Right forelimb (tissue), 1 donor: ENCODE measurements around the gene NOP9.
"Not testable (repeated sequence)": the region's sequence is repeated elsewhere in the genome, so short reads cannot be mapped to it uniquely, and the experiment has no call there.

Source experiments
- DNase-seq: peaks from one replicate; pipeline ENCODE4 v3.0.0-alpha.2; 2018

The NOP9 gene

GRCh38 chr14:24310646-24311604 is 11.3 kb downstream of the NOP9 start, which contains the start of gene LTB4R:
Gene LTB4R, plus strand, starts transcription at chr14:24311502. Its CDS starts 4,150 bp downstream, at chr14:24315652.
- peak; percentile 83 for DNase-seq

DNA sequence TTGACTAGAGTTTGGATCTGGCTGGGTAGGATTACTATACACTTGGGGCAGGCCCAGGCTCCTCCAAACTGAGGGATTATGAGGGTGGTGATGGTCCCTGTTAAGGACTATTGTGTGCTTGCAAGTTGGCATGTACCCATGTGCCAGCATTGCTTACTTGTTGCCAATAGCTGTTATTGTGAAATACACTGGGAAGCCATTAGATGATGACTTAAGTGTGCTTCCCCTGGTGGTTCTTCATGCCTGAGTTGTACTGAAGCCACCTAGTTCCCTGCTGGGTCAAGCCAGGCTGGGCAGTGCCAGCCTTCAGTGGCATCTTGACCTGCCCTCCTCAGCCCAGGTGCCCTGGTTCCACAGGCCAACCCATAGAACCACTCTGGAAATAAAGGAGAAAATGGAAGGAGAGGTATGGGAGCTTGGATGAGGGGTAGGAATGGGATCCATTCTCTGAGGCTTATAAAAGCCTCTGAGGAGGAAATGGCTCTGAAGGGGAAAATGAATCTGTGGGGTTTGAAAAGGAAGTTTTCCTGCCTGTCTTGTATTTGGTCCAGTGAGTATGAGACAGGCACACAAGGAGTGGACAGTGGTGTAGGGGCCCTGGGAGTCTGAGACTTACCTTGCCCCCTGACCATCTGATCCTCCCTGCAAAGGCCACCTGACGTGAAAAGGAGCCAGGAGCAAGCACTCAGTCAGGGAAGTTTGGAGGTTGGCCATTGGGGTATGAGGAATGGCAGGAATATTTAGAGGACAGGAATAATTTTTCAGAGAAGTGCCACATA is 12.4 kb downstream of the NOP9 start:
- DNase-seq: no peak

DNA sequence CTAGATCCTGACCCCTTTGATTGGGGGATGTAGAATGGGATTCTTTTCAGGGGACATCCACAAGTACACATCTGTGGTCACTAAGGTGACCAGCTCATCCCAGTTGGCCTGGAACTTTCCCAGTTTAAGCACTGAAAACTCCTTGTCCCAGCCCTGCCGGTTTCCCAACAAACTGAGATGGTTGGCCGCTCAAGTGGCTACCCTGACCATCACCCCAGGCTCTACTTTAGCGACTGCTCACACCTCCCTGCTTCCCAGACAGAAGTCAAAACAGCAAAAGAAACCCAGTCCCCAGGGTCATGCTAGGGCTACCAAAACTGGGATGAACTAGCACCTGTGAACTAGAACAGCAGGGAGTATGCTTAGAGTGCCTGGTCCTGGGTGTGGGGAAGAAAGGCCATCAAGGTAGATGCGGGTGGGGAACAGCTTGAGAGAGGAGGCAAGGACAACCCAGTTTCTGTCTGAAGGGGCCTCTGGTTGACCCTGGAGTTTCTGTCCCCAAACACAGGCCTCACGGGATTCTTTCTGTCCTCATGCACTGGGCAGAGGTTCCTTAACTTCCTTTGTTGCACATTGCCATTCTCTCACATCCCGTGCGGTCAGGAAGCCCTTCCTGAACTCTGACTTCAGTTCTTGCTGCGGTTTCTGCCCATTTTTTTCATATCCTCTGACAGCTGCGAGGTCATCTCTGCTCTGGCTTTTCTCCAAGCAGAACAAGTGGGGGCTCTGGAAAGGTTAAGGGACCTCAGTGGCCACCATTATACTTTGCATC is 13.3 kb downstream of the NOP9 start:
- no peak for DNase-seq

DNA sequence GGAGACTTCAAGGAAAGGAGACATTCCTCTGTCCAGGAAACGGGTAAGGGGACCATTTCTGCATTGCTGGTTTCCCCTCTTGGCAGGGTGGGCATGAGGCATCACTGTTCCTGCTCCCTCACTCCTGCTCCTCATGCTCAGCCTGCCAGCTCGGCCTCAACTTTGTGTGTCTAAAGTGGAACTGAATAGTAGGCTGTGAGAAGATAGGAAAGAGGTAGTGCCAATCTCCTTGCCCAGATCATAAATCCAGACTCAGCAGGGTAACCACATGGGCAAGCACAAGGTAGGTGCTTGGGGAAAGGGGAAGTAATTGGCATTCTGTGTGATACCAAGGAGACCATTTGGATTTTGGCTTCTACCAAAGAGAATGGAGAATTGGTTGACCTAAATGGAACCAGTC is 14.3 kb downstream of the NOP9 start:
- DNase-seq: no peak

DNA sequence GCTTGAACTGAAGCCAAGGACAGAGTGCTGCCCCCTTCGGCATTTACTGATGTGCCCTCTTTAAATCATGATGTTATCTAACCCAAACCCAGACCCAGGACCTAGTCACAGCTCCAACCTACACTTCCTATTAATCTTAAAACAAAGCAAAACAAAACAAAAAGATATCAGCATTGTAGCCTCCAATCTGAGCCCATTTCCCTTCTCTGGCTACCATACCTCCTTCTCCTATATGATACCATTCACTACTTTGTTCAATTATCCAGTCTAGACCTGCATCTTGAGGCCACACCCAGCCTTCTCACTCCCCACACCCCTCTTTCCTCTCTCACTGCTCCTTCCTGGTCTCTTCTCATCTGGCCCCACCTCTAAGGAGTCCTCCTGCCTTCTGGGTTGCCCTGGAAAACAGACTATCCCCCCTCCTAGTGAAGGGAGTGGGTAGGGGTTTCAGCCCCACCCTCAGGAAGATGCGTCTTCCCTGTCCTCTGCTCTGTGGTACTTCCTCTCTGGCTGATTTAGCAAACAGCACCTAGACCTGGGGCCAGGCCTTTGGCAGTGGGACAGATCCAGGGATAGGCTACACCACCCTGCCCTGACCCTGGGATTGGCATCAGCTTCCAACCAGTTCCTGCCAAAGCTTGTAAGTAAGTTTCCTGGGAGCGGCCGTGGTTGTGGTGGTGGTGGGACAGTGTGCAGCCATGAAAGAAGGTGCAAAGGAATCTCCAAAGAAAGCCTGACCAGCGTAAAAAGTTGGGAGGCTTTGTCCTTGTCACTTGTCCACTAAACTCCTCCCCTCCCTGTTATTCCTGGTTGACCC is 14.9 kb downstream of the NOP9 start:
- DNase-seq: no peak

GRCh38 chr14:24315243-24315806 is 15.7 kb downstream of the NOP9 start:
- no peak for DNase-seq

DNA sequence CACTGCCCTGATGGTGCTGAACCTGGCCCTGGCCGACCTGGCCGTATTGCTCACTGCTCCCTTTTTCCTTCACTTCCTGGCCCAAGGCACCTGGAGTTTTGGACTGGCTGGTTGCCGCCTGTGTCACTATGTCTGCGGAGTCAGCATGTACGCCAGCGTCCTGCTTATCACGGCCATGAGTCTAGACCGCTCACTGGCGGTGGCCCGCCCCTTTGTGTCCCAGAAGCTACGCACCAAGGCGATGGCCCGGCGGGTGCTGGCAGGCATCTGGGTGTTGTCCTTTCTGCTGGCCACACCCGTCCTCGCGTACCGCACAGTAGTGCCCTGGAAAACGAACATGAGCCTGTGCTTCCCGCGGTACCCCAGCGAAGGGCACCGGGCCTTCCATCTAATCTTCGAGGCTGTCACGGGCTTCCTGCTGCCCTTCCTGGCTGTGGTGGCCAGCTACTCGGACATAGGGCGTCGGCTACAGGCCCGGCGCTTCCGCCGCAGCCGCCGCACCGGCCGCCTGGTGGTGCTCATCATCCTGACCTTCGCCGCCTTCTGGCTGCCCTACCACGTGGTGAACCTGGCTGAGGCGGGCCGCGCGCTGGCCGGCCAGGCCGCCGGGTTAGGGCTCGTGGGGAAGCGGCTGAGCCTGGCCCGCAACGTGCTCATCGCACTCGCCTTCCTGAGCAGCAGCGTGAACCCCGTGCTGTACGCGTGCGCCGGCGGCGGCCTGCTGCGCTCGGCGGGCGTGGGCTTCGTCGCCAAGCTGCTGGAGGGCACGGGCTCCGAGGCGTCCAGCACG is 16.4 kb downstream of the NOP9 start:
- no peak for DNase-seq

DNA sequence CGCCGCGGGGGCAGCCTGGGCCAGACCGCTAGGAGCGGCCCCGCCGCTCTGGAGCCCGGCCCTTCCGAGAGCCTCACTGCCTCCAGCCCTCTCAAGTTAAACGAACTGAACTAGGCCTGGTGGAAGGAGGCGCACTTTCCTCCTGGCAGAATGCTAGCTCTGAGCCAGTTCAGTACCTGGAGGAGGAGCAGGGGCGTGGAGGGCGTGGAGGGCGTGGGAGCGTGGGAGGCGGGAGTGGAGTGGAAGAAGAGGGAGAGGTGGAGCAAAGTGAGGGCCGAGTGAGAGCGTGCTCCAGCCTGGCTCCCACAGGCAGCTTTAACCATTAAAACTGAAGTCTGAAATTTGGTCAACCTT is 16.9 kb downstream of the NOP9 start:
- no peak for DNase-seq

DNA sequence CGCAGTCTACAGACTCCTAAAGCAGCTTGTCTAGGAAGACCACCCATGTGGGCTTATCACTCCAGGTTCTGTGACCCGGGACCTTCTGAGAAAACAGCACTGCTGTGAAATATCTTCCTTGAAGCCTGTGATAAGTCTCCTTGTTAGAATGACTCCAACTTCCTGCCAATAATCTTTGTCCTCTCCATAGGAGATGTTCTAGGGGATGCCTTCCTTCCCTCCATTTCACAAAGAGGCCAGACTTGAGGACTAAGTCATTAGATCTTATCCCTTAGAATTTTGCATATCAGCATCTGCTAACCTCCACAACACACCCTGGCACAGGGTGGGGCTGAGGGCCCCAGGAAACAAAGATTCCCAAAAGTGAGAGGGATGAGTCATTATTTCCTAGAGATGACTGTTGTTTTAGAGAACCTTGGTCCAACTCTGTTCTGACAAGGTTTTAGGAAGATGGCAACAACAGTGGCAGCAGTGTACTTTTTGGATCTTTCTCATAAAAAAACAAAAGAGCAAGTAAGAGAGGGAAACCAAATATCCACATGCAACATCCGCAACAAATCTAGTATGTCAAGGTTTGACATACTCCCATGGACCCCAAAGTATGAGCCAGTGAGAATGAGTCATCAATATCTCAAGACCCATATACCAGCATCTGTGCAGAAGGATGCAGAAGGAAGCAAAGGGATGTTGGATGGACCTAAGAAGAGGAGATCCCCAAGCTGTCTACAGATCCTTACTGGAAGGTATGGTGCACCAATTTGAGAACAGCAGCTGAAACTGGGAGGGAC is 17.7 kb downstream of the NOP9 start:
- DNase-seq: no peak

- no peak for DNase-seq
Observed at GRCh38 chr14:24321212-24321975, 21.7 kb downstream of the NOP9 start.

GRCh38 chr14:24322672-24323071 is 23.0 kb downstream of the NOP9 start:
- DNase-seq: no peak

- DNase-seq: no peak
Observed at GRCh38 chr14:24323341-24323740, 23.7 kb downstream of the NOP9 start.

GRCh38 chr14:24324024-24324423 is 24.4 kb downstream of the NOP9 start:
- DNase-seq: no peak

GRCh38 chr14:24325041-24325530 is 25.4 kb downstream of the NOP9 start:
- no peak for DNase-seq

DNA sequence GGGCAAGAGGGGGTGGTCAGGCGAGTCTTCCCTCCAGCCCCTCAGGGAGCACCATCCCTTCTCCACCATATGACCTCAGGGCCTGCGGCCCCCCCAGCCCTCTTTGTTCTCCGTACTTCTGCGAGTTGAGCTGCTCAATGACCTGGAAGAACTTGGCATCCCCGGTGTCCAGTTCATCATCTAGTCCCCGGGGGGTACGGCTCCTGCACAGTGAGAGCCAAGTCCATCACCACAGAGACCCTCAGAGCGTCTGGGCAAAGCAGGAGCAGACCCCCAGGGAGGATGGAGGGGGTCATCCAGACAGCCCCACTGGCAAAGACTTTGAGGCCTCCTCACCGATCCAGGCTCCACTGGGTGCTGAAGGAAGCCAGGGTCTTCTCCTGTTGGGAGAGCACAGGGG is 26.3 kb downstream of the NOP9 start:
- DNase-seq: no peak

- DNase-seq: no peak
Observed at GRCh38 chr14:24327303-24327702, 27.7 kb downstream of the NOP9 start.

DNA sequence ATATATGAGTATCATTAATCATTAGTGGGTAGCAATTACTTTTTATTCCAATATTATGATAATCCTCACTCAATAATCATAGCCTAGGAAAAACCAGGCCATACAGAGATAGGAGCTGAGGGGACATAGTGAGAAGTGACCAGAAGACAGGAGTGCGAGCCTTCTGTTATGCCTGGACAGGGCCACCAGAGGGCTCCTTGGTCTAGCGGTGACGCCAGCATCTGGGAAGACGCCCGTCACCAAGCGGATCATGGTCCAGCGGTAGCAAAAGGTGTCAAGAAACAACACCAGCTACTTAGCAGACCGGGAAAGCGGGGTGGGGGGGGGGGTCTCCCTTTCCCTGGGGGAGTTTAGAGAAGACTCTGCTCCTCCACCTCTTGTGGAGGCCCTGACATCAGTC is 28.3 kb downstream of the NOP9 start:
- DNase-seq: not testable (repeated sequence)

DNA sequence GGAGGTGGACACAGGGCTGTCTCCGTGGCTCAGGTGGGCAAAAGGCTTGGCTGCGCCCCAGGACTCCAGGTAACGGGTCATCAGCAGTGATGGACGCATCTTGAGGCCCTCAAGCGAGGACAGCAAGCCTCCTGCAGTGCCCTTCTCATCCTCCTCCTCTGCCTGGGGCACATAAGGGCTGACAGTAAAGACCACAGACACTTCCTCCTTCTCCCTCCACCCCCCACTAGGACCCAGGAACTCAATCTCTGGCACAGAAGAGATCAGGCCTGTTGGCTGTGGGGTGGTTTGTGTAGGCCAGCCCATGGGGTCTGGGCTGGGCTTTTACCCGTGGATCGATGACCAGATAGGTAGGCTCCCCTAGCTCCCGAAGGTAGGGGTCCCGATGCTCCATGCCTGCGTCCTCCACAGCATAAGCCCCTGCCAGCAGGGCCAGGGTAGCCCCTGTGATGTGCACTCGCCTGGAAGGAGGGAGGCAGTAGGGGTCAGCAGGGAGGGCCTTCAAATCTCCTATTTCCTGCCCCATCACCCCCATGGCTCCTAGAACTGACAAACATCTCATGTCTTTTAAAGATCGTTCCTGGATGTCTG is 29.5 kb downstream of the NOP9 start:
- DNase-seq: no peak

- DNase-seq: no peak
Observed at GRCh38 chr14:24329736-24330135, 30.1 kb downstream of the NOP9 start.
